KMS-11 (cell line): Measurements from ENCODE around the gene SUGCT.

Experiments used
- H2AFZ ChIP-seq: fragments of 200-600 bp; sonication (generic); 2 replicates; pipeline ENCODE4 v1.6.1; 2016; ENCODE audit warnings: antibody characterized with exemption, mixed run types, low read depth
- H3K27ac ChIP-seq: fragments of 200-600 bp; sonication (generic); 2 replicates; pipeline ENCODE4 v1.6.1; 2016; ENCODE audit warnings: mild to moderate bottlenecking, mixed run types
- H3K27me3 ChIP-seq: fragments of 200-600 bp; sonication (generic); 2 replicates; pipeline ENCODE4 v1.6.1; 2017; ENCODE audit warnings: mild to moderate bottlenecking, low read depth, mixed run types, moderate library complexity; ENCODE audit not compliant: insufficient read depth
- H3K36me3 ChIP-seq: fragments of 200-600 bp; sonication (generic); 2 replicates; pipeline ENCODE4 v1.6.1; 2017; ENCODE audit warnings: mild to moderate bottlenecking, mixed run types; ENCODE audit not compliant: insufficient read depth
- H3K4me1 ChIP-seq: fragments of 200-600 bp; sonication (generic); 2 replicates; pipeline ENCODE4 v1.6.1; 2016; ENCODE audit warnings: mild to moderate bottlenecking, low read depth, mixed run types; ENCODE audit not compliant: poor library complexity, severe bottlenecking
- H3K4me2 ChIP-seq: fragments of 200-600 bp; sonication (generic); 2 replicates; pipeline ENCODE4 v1.7.0; 2016; ENCODE audit warnings: mild to moderate bottlenecking, mixed run types
- H3K4me3 ChIP-seq: fragments of 200-600 bp; sonication (generic); IDR thresholded peaks from 2 replicates; pipeline ENCODE4 v1.6.1; 2017; ENCODE audit warnings: low read depth, low read length, mixed read lengths; ENCODE audit not compliant: insufficient read depth
- H3K79me2 ChIP-seq: fragments of 200-600 bp; sonication (generic); 2 replicates; pipeline ENCODE4 v1.6.1; 2016; ENCODE audit warnings: low read depth, mixed run types; ENCODE audit not compliant: insufficient read depth
- H3K9ac ChIP-seq: fragments of 200-600 bp; sonication (generic); 2 replicates; pipeline ENCODE4 v1.6.1; 2016; ENCODE audit warnings: mild to moderate bottlenecking, mixed run types
- H4K20me1 ChIP-seq: fragments of 200-600 bp; sonication (generic); 2 replicates; pipeline ENCODE4 v1.6.1; 2016; ENCODE audit warnings: mild to moderate bottlenecking, mixed run types; ENCODE audit not compliant: insufficient read depth
- CTCF ChIP-seq: fragments of 200-600 bp; sonication (generic); conservative IDR thresholded peaks from 2 replicates; pipeline ENCODE4 v1.6.1; 2017; ENCODE audit warnings: low read depth, mild to moderate bottlenecking, antibody characterized with exemption, low read length, moderate library complexity, mixed read lengths

The SUGCT gene

GRCh38 chr7:40765639-40766038 lies 630.8 kb downstream of the SUGCT start:
- Histone ChIP-seq H3K4me1 (no peaks in the 10 kb centered on the region), H3K27me3 (no peaks in the 10 kb centered on the region), H3K36me3 (no peaks in the 10 kb centered on the region), H3K4me3 (no peak overlapping the region), H3K9ac (no peak overlapping the region), H3K4me2 (no peak overlapping the region), H3K27ac (no peak overlapping the region), H3K79me2 (no peaks in the 10 kb centered on the region), H2AFZ (no peak overlapping the region), H4K20me1 (no peaks in the 10 kb centered on the region)
- no peak for TF ChIP-seq CTCF

- H3K27me3 ChIP-seq, result no peaks in the 10 kb centered on the region
- H3K4me1 ChIP-seq, result no peaks in the 10 kb centered on the region
- H3K79me2 ChIP-seq, result no peaks in the 10 kb centered on the region
- TF ChIP-seq CTCF, result no peak
- no peak overlapping the region for H3K4me2 ChIP-seq
- no peaks in the 10 kb centered on the region for H4K20me1 ChIP-seq
- no peaks in the 10 kb centered on the region for H3K36me3 ChIP-seq
- H3K27ac ChIP-seq, result no peak overlapping the region
- H3K9ac ChIP-seq, result no peak overlapping the region
- H2AFZ ChIP-seq, result no peak overlapping the region
- no peak overlapping the region for H3K4me3 ChIP-seq
These were observed 637.3 kb downstream of the SUGCT start for GRCh38 chr7:40772096-40772495.

DNA sequence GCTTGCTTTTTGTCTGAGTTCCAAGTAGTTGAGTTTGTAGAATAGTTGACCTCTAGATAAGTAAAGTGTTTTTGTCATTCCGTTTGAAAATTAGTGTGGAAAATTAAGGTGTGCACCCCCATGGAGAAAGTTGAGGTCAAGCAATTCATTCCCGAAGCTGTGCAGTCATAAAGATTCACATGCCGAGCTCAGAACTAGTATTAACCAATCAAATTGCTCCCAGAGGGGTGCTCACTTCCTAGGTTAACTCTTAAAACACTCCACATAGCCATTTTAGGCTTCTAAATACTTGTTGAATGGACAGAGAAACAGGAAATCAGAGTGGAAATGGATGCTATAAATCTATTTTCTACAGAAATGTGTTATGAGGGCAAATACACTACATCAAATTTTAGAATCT lies 638.9 kb downstream of the SUGCT start:
- Histone ChIP-seq H3K27ac (no peak overlapping the region), H3K36me3 (no peaks in the 10 kb centered on the region), H3K4me3 (no peak overlapping the region), H3K79me2 (no peaks in the 10 kb centered on the region), H3K4me1 (peaks cover 13% of the 10 kb centered on the region), H4K20me1 (no peaks in the 10 kb centered on the region), H2AFZ (no peak overlapping the region), H3K27me3 (no peaks in the 10 kb centered on the region), H3K9ac (no peak overlapping the region), H3K4me2 (no peak overlapping the region)
- TF ChIP-seq CTCF, result no peak

DNA sequence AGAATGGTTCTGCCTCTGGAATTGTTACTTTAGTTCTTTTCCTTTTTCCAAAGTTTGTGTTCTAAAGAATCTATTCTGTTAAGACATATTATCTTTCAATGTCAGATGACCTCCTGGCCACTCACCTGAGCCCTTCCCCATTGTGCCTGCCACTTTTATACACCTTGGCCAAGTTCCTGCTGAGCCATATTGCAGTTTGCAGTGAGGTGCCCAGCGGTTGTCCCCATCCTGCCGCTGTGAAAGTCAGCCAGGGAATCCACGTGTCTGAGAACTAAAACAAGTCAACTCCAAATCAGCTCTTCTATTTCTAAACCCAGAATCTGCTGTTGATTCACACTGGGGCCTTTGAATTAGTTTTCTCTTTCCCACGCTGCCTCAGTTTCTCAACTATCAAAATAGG lies 641.1 kb downstream of the SUGCT start:
- H3K4me3 ChIP-seq, result no peak overlapping the region
- H3K4me2 ChIP-seq, result no peak overlapping the region
- no peak overlapping the region for H3K27ac ChIP-seq
- H3K36me3 ChIP-seq, result no peaks in the 10 kb centered on the region
- no peak overlapping the region for H3K9ac ChIP-seq
- no peaks in the 10 kb centered on the region for H3K27me3 ChIP-seq
- H2AFZ ChIP-seq, result no peak overlapping the region
- no peaks in the 10 kb centered on the region for H3K79me2 ChIP-seq
- TF ChIP-seq CTCF, result no peak
- no peaks in the 10 kb centered on the region for H4K20me1 ChIP-seq
- H3K4me1 ChIP-seq, result peaks cover 13% of the 10 kb centered on the region
